Measurements from ENCODE around the gene MED10.

The MED10 gene

DNA sequence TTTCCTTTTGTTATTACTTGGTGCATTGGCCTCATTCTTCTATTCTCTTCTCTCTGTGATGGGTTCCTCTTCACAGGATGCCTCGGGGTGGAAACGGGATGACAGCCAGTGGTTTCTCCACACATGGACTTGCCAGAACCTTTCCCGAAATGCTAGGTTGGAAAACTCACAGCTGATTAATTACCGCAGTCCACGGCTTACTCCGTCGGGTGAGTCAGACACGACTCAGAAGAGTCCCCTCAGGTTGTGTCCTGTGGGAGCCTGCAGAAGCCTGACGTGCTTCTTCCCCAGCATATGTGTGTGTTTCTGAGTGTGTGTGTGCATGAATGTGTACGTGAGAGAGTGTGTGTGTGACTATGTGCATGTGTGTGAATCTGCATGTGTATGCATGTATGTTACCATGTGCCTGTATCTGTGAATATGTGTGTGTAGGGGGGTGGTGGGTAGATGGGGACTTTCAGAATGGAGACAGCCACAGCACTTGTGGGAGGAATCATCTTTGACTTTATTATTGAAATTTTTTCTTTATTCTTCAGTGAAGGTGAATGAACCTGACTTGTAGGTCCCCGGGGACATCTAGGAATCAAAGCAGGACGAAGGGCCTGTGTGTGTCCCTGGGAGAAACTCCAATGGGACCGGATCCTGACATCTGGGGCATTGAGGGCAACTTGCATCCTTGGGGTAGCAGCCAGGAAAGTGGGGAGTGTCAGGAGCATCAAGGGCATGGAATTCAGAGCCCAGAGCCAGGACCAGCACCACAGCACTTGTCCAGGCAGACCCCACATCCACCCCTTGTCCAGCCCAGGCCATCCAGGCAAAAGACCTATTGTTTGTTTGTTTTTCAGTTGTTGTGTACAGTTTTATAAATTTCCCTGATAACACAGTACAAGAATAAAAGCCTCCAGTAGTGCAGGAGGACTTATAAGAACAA lies 21.9 kb upstream of the MED10 start:
- no peak for DNase-seq (ENCODE audit: low spot score)

DNA sequence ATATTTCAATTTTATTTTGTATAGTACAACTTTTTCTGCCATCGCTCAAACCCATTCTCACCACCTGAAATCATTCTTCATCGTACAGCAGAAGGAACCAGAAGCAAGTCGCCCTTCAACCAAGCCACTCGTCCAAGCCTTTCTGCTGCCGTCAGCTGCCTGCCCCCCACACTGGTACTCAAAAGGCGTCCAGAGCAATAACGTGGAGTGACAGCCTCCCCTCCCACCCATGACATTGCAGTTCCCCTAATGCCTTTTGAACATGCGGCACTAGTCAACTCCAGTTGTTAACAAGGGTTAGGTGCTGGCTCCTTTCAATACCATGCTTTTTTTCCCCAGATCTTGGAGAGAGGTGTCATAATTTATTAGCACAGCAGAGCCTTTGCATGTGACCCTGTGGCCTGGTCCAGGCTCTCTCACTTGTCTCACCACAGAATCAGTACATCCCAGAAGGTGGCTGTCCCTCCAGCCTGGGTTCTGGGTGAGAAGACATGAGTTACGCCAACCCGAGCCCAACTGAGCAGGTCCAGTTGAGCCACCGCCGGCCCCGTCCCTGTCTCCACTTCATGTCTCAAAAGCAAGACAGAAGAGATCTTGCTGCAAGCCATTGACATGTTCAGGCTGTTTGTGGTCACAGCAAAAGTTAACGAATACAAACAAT lies 20.4 kb upstream of the MED10 start:
- no peak for DNase-seq (ENCODE audit: low spot score)

DNA sequence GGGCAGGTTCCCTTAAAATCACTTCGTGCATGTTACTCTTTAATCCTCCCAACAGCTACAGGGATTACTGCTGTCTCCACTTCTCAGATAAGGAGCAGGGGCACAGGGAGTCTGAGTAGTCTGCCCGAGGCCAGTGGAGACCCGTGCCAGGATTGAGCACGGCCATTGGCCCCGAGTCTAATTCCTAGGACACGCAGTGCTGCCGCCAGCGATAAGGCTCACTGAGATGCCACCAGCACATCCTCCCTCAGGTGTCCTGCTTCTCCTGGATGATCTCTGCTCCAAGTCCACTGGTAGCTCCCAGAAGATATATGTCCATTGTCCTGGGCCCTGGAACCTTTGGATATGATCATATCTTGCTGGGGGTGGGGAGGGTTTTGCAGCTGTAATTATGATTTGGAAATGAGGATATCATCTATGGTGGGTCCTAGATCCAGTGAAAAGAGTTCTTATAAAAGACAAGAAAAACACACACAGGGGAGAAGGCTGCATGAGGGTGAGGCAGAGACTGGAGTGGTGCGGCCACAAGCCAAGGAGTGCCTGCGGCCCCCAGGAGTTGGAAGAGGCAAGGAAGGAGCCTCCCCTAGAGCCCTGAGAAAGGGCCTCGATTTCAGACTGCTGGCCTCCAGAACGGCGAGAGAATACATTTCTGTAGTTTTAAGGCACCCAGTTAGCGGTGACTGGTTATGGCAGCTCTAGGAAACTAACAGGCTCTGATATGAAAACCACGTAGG lies 19.4 kb upstream of the MED10 start:
- no peak for DNase-seq (ENCODE audit: low spot score)

DNA sequence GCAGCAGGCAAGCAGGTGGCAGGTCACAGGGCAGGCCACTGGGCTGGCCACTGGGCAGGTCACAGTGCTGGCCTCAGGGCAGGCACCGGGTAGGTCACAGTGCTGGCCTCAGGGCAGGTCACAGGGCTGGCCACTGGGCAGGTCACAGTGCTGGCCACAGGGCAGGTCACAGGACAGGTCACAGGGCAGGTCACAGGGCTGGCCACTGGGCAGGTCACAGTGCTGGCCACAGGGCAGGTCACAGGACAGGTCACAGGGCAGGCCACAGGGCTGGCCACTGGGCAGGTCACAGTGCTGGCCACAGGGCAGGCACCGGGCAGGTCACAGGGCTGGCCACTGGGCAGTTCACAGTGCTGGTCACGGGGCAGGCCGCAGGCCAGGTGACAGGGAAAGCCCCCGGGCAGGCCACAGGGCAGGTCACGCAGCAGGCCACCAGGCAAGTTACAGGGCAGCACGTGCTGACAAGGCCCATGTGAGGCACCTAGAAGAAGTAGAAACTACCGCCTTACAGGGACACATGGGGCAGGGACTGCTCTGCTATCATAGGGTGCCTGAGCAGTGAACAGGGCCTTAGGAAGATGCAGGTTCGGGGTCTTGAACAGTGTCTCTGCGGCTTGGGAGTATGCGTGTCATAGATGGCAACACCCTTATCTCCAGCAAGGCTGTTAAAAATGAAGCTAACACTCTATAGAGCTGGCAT lies 18.6 kb upstream of the MED10 start:
- DNase-seq (ENCODE audit: low spot score) = no peak

DNA sequence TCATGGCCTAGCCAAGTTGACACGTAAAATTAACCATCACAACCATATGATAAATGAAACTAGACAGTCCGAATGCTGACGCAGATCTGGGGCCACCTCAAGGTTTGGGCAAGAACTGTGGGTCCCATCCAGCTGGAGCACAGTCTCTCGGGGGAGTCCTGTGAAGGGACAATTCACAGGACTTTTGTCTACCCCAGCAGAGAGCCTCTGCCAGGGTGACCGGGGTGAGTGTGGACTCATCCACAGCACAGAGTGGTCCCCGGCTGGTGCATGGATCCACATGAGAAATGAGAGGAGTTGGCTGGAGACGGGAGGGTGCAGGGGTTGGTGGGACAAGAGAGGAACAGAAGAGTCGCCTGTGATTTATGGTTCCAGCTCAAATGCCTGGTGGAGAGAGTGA lies 17.7 kb upstream of the MED10 start:
- DNase-seq (ENCODE audit: low spot score) = no peak

DNA sequence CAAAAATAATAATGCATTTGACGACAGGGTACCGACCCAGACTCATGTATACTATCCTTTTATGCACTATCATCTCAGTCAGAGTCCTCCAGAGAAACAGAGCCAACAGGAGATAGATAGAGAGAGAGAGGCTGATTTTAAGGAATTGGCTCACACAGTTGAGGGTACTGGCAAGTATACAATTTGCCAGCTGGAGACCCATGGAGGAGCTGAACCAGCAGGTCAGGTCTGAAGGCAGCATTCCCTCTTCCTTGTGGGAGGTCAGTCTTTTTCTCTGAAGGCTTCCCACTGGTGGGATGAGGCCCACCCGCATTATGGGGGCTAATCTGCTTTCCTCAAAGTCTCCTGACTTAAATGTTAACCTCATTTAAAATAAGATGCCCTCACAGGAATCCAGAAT lies 17.3 kb upstream of the MED10 start:
- DNase-seq (ENCODE audit: low spot score) = no peak

DNA sequence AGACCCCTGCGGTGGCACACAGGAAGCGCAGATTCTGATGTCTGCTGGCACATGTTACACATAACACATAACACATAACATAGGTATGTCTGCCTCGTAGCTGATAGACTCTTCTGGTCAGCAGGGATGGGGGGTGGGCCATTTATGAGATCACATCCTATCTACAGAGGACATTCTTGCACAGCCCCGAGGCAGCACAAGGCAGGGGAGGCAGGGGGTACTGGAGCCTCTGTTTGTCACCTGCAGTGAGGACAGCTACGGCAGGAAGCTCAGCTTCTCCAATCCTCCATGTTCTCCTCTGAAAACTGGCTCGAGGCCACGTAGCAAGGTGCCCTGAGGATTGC lies 16.7 kb upstream of the MED10 start:
- no peak for DNase-seq (ENCODE audit: low spot score)

DNA sequence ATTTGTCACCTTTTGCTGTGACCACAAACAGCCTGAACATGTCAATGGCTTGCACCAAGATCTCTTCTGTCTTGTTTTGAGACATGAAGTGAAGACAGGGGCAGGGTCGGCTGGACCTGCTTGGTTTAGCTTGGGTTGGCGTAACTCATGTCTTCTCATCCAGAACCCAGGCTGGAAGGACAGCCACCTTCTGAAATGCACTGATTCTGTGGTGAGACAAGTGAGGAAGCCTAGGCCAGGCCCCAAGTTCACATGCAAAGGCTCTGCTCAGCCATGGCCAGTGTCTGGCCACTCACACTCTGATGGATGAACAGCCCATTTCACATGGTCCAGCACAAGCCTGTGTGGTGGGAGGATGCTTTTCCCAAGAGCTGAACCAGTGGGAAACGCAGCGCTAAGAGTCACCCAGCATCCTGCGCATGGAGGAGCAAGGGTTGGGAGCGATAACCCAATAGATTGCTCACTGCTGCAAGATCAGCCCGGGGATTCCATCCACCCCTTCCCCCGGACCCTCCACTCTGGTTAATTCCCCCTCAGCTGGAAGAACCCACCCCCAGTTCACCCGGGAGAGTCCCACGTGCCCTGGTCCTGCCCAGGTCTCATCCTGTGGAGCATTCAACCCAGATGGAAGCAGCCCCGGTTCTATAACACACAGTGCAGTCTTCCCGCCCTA lies 16.2 kb upstream of the MED10 start:
- DNase-seq (ENCODE audit: low spot score) = no peak

DNA sequence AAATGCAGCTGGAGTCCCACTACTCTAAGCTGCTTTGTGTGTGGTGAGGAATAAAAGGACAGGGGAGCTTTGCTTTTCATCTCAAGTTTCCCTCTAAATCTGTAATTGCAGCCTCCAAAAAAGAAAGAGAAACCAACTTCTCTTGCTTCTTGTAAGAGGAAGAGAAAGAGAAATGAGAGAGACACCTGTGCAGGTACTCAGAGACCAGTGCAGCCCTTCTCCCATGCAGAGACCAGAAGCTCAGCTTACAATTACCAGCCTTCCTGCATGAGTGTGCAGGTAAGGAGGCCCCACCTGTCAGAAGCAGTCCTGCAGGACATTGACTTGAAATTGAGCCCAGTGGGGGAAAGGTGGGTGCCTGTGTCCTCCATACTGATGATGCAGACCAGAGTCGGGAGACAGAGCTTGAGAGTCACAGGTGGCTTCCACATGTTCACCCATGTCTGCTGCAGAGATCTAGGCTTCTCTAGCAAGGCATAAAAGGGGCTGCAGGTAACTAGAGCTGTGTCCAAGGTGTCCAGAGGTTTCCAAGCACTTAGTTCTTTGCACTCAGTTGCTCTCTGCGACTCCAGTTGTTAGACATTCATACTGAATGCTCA lies 15.3 kb upstream of the MED10 start:
- DNase-seq (ENCODE audit: low spot score) = no peak

DNA sequence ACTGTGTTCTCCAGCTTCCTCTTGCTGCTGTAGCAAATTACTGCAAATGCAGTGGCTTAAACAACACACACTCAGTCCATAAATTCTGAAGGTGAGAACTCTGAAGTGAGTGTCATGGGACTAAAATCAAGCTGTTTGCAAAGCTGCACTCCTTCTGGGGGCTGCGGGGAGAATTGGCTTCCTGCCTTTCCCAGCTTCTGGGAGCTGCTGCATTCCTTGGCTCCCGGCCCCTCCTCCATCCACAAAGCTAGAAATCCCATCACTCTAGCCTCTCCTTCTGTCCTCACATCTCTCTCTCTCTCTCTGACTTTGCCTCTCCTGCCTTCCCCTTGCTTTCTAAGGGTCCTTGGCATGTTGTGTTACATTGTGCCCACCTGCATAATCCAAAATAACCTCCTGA lies 14.2 kb upstream of the MED10 start:
- DNase-seq (ENCODE audit: low spot score) = no peak

DNA sequence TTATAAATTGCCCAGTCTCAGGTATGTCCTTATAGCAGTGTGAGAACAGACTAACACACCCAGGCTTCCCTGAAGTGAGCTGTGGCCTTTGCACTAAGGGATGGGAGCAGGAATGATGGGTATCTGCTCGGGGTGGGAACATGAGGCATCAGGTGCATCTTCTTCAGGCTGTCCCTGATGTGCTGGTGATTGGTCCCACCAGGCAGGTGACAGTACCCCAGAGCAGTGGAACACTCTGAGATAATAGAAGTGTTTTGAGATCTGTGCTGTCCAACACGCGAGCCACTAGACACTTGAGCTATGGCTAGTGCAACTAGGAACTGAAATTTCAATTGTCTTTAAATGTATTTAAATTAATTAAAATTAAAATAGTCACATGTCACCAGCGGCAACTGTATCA lies 12.8 kb upstream of the MED10 start:
- no peak for DNase-seq (ENCODE audit: low spot score)

DNA sequence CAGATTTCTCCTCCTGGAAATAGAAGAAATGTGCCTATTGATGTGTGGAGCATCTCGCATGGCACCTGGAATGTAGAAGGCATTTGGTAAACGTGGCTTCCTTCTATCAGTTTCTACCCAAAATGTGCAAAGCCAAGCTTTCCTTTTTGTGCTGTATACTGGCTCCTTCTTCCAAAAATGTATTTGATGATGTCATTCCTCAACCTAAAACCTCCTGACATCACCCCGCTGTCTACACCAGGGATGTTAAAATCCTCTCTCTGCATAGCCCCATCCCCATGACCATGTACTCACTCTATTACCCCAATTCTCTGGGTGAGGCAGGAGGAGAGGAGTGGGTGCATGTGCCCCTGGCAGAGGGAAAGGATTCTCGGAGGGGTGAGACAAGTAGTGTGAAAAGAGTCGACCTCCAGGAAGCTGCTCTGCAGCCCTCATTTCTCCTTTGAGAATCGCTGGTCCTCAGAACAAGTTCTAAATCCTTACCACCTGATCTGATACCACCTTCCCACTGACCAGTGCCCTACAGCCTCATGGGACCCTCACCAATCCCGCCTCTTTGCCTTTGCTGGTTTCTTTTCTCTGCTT lies 11.7 kb upstream of the MED10 start:
- no peak for DNase-seq (ENCODE audit: low spot score)

DNA sequence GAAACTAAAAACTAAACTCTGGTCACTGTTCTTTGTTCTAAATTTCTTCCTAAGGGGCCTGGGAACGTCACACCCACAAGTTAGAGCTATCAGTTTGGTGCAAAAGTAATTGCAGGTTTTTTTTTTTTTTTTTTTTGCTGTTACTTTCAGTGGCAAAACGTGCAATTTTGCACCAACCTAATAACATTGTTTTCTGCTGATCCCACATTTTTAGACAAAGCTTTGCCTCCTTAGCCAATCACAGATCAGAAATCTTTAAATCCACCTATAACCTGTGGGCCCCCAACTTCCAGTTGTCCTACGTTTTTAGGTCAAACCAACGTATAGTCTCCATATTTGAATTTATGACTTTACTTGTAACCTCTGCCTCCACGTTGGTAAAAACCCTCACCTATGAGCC lies 11.1 kb upstream of the MED10 start:
- DNase-seq (ENCODE audit: low spot score) = no peak

DNA sequence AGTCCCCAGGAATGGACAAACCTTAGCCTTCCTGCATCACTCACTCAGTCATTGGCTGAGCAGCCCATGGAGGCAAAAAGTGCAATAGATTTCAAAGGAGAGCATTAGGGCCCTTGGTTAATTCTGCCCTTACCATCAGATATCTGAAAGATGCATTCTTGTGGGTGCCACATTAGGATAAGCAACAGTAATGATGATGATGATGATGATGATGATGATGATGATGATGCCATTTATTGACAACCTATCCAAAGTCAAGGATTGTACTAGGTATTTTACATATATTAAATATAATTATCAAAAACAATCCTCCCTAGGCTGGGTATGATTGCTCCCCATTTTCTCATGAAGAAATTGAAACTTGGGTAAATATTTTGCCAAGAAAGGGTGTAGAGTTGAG lies 9.6 kb upstream of the MED10 start:
- no peak for DNase-seq (ENCODE audit: low spot score)

DNA sequence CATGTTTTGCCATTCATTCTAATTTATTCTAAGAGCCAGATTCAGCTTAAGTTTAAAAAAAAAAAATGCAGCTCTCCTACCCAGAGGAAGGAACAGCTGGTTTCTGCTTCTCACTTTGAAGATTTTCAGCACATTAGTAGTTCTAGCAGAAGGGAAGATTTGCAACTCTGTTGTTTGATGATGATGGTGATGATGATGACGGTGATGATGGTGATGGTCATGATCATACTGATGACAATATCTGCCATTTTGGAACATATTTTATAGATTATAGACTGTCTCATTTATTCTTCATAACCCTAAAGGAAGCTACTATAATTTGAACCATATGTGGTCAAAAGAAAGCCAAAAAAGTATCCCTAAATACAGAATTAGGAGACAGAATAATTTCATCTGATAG lies 7.9 kb upstream of the MED10 start:
- no peak for DNase-seq (ENCODE audit: low spot score)

DNA sequence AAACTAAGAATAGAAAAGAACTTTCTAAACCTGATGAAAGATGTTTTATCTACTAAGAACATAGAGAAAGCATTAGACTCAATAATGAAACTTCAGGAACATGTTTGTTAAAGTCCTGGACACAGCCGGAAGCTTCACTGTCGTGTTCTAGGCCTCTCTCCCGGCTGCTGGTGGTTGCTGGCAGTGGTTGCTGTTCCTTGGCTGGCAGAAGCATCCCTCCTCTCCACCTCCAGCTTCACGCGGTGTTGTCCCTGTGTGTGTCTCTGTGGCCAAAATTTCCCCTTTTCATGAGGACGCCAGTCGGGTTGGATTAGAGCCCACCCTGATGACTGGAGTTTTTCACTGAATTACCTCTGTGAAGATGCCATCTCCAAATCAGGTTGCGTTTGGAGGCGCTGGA lies 6.5 kb upstream of the MED10 start:
- DNase-seq (ENCODE audit: low spot score) = no peak

DNA sequence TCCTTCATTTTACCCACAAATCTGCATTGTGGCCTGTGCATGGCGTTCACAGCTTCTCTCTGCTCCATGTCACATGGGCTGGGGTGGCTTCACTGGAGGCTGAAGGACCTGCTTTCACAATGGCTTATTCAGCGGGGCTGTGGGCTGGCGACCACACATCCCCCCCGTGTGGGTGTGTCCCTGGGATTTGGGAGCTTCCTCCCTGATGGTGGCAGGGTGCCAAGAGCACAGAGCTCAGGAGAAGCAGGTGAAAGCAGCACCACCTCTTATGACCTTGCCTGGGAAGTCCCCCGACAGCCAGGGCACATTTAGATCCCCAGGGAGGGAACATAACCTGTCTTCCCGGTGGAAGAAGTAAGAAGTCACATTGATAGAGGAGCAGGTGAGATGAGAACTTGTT lies 5.0 kb upstream of the MED10 start:
- no peak for DNase-seq (ENCODE audit: low spot score)

DNA sequence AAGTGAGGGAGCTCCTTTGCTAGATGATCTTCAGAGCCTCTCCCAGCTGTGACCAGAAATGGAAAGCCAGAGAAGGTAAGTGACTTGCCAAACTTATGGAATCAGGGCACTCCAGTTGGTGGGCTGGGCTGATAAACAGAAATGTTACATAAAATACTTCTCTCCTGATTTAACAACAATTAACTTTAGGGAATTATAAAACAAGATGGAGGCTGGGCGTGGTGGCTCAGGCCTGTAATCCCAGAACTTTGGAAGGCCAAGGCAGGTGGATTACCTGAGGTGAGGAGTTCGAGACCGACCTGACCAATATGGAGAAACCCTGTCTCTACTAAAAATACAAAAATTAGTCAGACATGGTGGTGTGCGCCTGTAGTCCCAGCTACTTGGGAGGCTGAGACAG lies 899 bp upstream of the MED10 start:
- DNase-seq (ENCODE audit: low spot score) = no peak

DNA sequence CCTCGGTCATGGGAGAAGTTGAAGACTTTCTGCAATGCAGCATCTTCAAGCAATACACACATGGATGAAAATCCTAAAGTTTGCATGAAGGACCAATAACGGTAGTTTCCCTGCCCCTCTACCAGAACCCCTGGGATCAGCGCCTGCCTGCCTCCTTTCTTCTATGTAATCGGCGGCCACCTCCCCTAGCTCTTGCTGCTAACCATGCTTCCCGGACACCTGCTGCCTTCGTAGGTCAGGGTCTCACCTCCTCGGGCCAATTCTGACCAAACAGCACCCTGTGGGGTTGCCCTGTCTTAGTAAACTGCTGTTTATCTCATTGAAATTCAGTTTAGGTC lies 388 bp upstream of the MED10 start:
- no peak for DNase-seq (ENCODE audit: low spot score)

DNA sequence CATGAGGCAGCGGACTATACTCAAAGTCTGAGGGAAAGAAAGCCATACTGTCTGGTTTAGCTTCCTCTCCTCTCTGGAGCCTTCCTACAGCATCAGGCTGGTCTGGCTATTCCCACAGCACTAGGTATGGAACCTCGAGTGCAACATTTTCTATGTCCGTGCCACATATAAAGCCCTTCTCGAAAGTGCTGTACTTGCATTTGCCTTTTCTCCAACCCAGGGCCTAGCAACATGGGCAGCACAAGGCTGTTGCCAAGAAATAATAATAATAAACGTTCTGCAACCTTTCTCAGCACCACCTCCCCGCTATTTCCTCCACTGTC lies 804 bp downstream of the MED10 start:
- DNase-seq (ENCODE audit: low spot score) = no peak

DNA sequence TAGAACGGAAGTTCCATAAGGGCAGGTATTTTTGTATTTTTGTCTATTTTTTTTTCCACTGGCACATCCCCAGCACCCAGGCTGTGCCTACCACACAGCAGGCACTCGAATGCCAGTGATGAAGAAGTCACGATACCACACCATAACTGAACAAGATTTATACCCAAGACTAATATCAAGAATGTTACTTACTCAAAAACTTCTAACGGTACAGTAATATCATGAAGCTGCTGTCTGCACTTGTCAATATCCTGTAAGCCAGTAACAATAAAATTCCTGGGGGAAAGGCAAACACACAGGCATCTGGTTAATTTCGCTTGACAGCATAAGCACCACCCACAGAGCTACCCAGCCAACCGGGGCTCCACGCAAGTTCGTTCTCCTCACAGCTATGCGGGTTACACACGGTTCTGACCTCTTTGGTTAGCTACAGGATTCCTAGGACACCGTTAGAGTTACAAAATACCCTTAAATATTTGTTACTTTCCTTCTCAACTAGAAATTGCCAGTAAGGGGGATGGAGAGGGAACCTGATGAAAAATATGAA lies 1.3 kb downstream of the MED10 start:
- no peak for DNase-seq (ENCODE audit: low spot score)

Data from SK-N-DZ (cell line).